Measurements from ENCODE around the gene ZMYM1. TPM values are rescaled to one million over a fixed set of nuclear protein-coding genes. Genes with fewer than 3 reads are reported as not detected.

ZMYM1 gene
- total and polyA plus RNA-seq, 2 of the 8 experiments (the other 6 are each of a cell fraction or from before 2014, with no cell fraction given), result 10.0 to 41.3 TPM

DNA sequence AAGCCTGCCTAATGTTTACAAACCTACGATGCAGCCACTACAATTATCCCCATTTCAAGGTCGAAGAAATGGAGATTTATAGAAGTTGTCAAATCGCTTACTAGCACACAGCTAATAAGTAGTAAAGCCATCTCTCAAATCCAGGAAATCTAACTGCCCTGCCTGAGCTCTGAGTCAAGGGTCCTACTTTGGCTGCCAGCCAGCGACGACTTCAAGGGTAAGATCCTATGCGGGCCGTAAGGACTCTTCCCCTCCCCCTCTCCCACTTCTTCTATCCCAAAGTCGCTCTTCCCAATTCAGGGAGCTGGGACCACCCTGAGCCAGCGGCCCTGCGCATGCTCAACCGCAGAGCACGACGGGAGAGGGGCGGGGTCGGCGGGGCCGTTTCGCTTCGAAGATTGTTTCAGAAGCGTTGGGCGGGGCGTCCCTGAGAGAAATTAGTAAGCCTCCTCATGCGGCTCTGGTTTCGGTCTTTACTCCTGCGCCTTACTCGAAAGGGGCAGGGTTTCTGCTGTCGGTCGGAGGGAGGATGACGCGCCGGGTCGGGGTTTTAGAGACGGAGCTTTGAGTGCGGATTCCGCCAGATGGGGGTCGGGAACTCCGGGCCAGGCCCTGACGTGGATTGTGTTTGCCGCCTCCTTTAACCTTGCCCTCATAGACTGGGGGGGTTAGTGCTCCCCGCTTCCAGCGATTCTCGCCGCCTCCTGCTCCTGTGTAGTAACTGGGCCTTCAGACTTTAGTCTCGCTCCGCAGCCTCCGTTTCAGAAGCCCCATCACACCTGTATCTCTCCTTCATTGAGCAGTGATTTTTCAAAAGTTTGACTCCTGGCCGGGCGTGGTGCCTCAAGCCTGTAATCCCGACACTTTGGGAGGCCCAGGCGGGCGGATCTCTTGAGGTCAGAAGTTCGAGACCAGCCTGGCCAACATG lies at the start of gene ZMYM1 (continued):
- TF ChIP-seq, protein P1, sequence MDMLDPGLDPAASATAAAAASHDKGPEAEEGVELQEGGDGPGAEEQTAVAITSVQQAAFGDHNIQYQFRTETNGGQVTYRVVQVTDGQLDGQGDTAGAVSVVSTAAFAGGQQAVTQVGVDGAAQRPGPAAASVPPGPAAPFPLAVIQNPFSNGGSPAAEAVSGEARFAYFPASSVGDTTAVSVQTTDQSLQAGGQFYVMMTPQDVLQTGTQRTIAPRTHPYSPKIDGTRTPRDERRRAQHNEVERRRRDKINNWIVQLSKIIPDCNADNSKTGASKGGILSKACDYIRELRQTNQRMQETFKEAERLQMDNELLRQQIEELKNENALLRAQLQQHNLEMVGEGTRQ (IDR thresholded peaks at IDR 0.05; ENCODE audit: low read length), result no peak
- TF ChIP-seq RAD21 (IDR thresholded peaks at IDR 0.05 in 1 of 2, conservative IDR thresholded peaks at IDR 0.05 in 1 of 2; ENCODE audit: low read depth in 2 of 2, low read length in 2 of 2), result no peak; a peak in 1 of 4 replicates
- peak; percentile 34 for TF ChIP-seq TAF7 (optimal IDR thresholded peaks at IDR 0.05; ENCODE audit: borderline replicate concordance, low read depth, low read length)
- TF ChIP-seq RBBP5 (IDR thresholded peaks at IDR 0.05; ENCODE audit: borderline replicate concordance, low read depth, low read length), result peak; percentile 96; the same call in 1 of the 2 replicates
- no peak for TF ChIP-seq RNF2 (IDR thresholded peaks at IDR 0.05; ENCODE audit: borderline replicate concordance, low read depth, low read length, missing control alignments, poor library complexity, severe bottlenecking)
